ENCODE measurements around the gene DACT3. TPM values are rescaled to one million over a fixed set of nuclear protein-coding genes. Genes with fewer than 3 reads are reported as not detected.

Gene DACT3
- polyA plus RNA-seq, 1 of the 3 experiments (the other 2 are of a cell fraction): 9.5 TPM

GRCh38 chr19:46613525-46613924, 47.5 kb downstream of the DACT3 start:
- Histone ChIP-seq H3K4me3 (ENCODE audit: low read depth in 2 of 2, low read length in 1 of 2) (no peak overlapping the region), H2AFZ (ENCODE audit: low read depth) (no peak overlapping the region), H3K9me3 (no peaks in the 10 kb centered on the region), H3K79me2 (ENCODE audit: insufficient read depth) (no peaks in the 10 kb centered on the region), H3K27me3 (ENCODE audit: insufficient read depth) (no peaks in the 10 kb centered on the region), H4K20me1 (ENCODE audit: insufficient read depth) (no peaks in the 10 kb centered on the region), H3K4me2 (no peak overlapping the region), H3K27ac (ENCODE audit: low read depth in 2 of 2, low read length in 1 of 2) (no peak overlapping the region), H3K9ac (no peak overlapping the region), H3K9me2 (no peaks in the 10 kb centered on the region), H3K36me3 (replicated peaks in 1 of 2; ENCODE audit: control insufficient read depth in 1 of 2, insufficient read depth in 2 of 2, low read length in 1 of 2) (peaks cover 7 to 23% of the 10 kb centered on the region in 2 experiments), H3K4me1 (ENCODE audit: control insufficient read depth in 1 of 2, insufficient read depth in 2 of 2, low read depth in 1 of 2, low read length in 1 of 2) (peaks cover 0 to 22% of the 10 kb centered on the region in 2 experiments; a peak in 2 of 4 replicates), H3F3A (replicated peaks; ENCODE audit: insufficient read depth) (peaks cover 7% of the 10 kb centered on the region)
- POLR2A ChIA-PET: interaction anchor here (0.6 to 1.8 kb wide), 8 partner anchors 9 to 50 kb away, joined by 3 to 10 read pairs (median 4); partner anchors contain the start of genes DACT3 and GNG8
- DNase-seq: no peak
- CTCF ChIA-PET: interaction anchor here (0.6 to 23.7 kb wide), 30 partner anchors 10 to 870 kb away, joined by 3 to 471 read pairs (median 4); partner anchors contain the start of genes CALM3, DACT3, FKRP and KPTN
- WGBS (ENCODE audit: low lambda C conversion rate): 86% methylated on average over 14 of the region's 22 CpGs
- TF ChIP-seq MAX (IDR thresholded peaks at IDR 0.05; ENCODE audit: low read depth) (no peak), TCF12 (IDR thresholded peaks at IDR 0.05) (no peak), MXI1 (IDR thresholded peaks at IDR 0.05; ENCODE audit: low read depth, low read length) (no peak), NFIC (IDR thresholded peaks at IDR 0.05; ENCODE audit: borderline replicate concordance) (no peak), NRF1 (IDR thresholded peaks at IDR 0.05; ENCODE audit: low read depth, low read length) (no peak), TEAD4 (IDR thresholded peaks at IDR 0.05; ENCODE audit: borderline replicate concordance, insufficient read depth) (no peak), RCOR1 (IDR thresholded peaks at IDR 0.05; ENCODE audit: low read length) (no peak), CHD2 (IDR thresholded peaks at IDR 0.05; ENCODE audit: low read length, partially characterized antibody) (no peak), USF1 (IDR thresholded peaks at IDR 0.05; ENCODE audit: borderline replicate concordance, low read depth) (no peak), EP300 (IDR thresholded peaks at IDR 0.05; ENCODE audit: borderline replicate concordance in 1 of 2, low read depth in 1 of 2, low read length in 1 of 2) (no peak), ZBTB33 (IDR thresholded peaks at IDR 0.05; ENCODE audit: borderline replicate concordance, low read depth) (no peak), FOXJ3 (CRISPR knock-in tag; IDR thresholded peaks at IDR 0.05) (no peak), GABPA (IDR thresholded peaks at IDR 0.05; ENCODE audit: low read depth) (no peak), SMC3 (IDR thresholded peaks at IDR 0.05; ENCODE audit: low read depth, low read length) (no peak), TAF1 (IDR thresholded peaks at IDR 0.05; ENCODE audit: borderline replicate concordance, low read depth, low read length) (no peak), MEF2A (IDR thresholded peaks at IDR 0.05; ENCODE audit: borderline replicate concordance, low read depth) (no peak), FOXM1 (IDR thresholded peaks at IDR 0.05; ENCODE audit: low read depth) (no peak), YY1 (IDR thresholded peaks at IDR 0.05; ENCODE audit: low read depth) (no peak), REST (IDR thresholded peaks at IDR 0.05; ENCODE audit: low read depth, low read length) (no peak), IRF3 (IDR thresholded peaks at IDR 0.05; ENCODE audit: low read depth, low read length) (no peak)

Measured in SK-N-SH (cell line).